ENCODE results near the gene LRRC1.

GRCh38 chr6:53793318-53794136 lies 1.3 kb upstream of the LRRC1 start:
- TF ChIP-seq CTCF (IDR thresholded peaks at IDR 0.05) = no peak
- no peak for TF ChIP-seq POLR2A (IDR thresholded peaks at IDR 0.05)
- TF ChIP-seq EP300 (IDR thresholded peaks at IDR 0.05) = no peak
